Measurements from ENCODE around the gene MAB21L4.
A peak's percentile ranks its signal among the peaks of the same experiment; 100 is the strongest.

The MAB21L4 gene

GRCh38 chr2:240925191-240925567 is 29.2 kb upstream of the MAB21L4 start:
- no peak for DNase-seq (ENCODE audit: low read depth in 3 of 3)

GRCh38 chr2:240922982-240923537 is 27.1 kb upstream of the MAB21L4 start:
- no peak for DNase-seq (ENCODE audit: low read depth in 3 of 3)

GRCh38 chr2:240922245-240922981 is 26.5 kb upstream of the MAB21L4 start:
- DNase-seq (ENCODE audit: low read depth in 3 of 3): no peak

GRCh38 chr2:240921995-240922244 is 26.0 kb upstream of the MAB21L4 start:
- no peak for DNase-seq (ENCODE audit: low read depth in 3 of 3)

- no peak for DNase-seq (ENCODE audit: low read depth in 3 of 3)
Measured at GRCh38 chr2:240921311-240921994, 25.5 kb upstream of the MAB21L4 start.

- no peak for DNase-seq (ENCODE audit: low read depth in 3 of 3)
Measured at GRCh38 chr2:240920783-240921231, 24.9 kb upstream of the MAB21L4 start.

- no peak for DNase-seq (ENCODE audit: low read depth in 3 of 3)
Measured at GRCh38 chr2:240919786-240920782, 24.1 kb upstream of the MAB21L4 start.

- DNase-seq (ENCODE audit: low read depth in 3 of 3): no peak
Measured at GRCh38 chr2:240919161-240919781, 23.3 kb upstream of the MAB21L4 start.

GRCh38 chr2:240918258-240919091 is 22.5 kb upstream of the MAB21L4 start:
- DNase-seq (ENCODE audit: low read depth in 3 of 3): no peak

GRCh38 chr2:240917684-240918257 is 21.8 kb upstream of the MAB21L4 start:
- no peak for DNase-seq (ENCODE audit: low read depth in 3 of 3)

GRCh38 chr2:240917009-240917683 is 21.2 kb upstream of the MAB21L4 start:
- no peak for DNase-seq (ENCODE audit: low read depth in 3 of 3)

- DNase-seq (ENCODE audit: low read depth in 3 of 3): no peak
Measured at GRCh38 chr2:240916571-240917008, 20.6 kb upstream of the MAB21L4 start.

- no peak for DNase-seq (ENCODE audit: low read depth in 3 of 3)
Measured at GRCh38 chr2:240915526-240916341, 19.8 kb upstream of the MAB21L4 start.

GRCh38 chr2:240914645-240915525 is 18.9 kb upstream of the MAB21L4 start:
- no peak for DNase-seq (ENCODE audit: low read depth in 3 of 3)

GRCh38 chr2:240913810-240914644 is 18.1 kb upstream of the MAB21L4 start:
- peak; percentile 28 to 36 (median 34) for DNase-seq (ENCODE audit: low read depth in 3 of 3)

- DNase-seq (ENCODE audit: low read depth in 3 of 3): no peak
Measured at GRCh38 chr2:240912878-240913809, 17.2 kb upstream of the MAB21L4 start.

Measured in stimulated activated CD4-positive, alpha-beta T cell treated with anti-CD3 and anti-CD28 coated beads, TNF-alpha, amount 100 ng/mL, for 4 hours (primary cell).